Measurements from ENCODE around the gene ANKS1A.

Gene ANKS1A

DNA sequence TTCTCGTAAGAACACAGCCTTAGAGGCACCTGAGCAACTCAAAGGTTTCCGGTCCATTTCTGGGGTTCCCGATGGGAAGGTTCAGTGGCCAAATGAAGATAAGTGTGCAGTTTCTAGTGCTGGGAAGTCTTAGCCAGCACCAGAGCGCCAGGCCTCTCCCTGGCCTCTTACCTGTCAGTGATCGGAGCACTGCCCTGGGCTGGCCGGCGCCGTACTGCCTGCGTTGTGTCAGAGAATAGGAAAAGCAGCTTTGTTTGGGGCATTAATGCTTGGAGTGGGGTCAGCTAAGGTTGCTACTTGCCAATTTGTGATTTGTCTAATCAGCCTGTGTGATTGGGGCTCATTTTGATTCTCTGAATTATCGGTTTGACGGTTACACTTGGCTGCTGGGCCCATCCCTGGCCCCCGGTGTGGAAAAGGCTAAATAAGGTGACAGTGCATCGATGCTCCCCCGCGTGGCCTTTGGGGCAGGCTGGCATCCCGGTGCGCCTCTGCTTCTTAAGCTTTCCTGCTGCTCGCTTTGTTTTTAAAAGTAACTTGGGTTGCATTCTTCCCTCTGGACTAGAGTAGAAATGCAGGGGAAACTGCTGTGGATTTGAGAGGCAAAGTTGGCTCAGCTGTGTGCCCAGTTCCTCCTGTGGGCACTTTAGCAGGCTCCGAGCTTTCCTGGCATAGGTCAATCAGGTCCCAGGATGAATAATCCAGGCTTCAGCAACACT, 200.3 kb downstream of the ANKS1A start:
- H3K27me3 ChIP-seq (ENCODE audit: insufficient read depth, poor library complexity, severe bottlenecking), result no peaks in the 10 kb centered on the region
- TF ChIP-seq CTCF (IDR thresholded peaks at IDR 0.05; ENCODE audit: poor library complexity, severe bottlenecking), result no peak
- no peaks in the 10 kb centered on the region for H3K4me1 ChIP-seq (ENCODE audit: insufficient read depth, poor library complexity, severe bottlenecking)
- no peaks in the 10 kb centered on the region for H3K36me3 ChIP-seq (ENCODE audit: low read depth)
- ATAC-seq (ENCODE audit: low read depth) (no peak), DNase-seq (ENCODE audit: low spot score) (no peak)
- no peak overlapping the region for H3K27ac ChIP-seq (ENCODE audit: poor library complexity, severe bottlenecking)
- H3K4me3 ChIP-seq (ENCODE audit: severe bottlenecking), result no peak overlapping the region
- H3K9me3 ChIP-seq (ENCODE audit: severe bottlenecking), result no peaks in the 10 kb centered on the region

GRCh38 chr6:35089935-35090505, 201.0 kb downstream of the ANKS1A start:
- DNase-seq (ENCODE audit: low spot score) (no peak), ATAC-seq (ENCODE audit: low read depth) (no peak)
- Histone ChIP-seq H3K9me3 (ENCODE audit: severe bottlenecking) (no peaks in the 10 kb centered on the region), H3K4me3 (ENCODE audit: severe bottlenecking) (no peak overlapping the region), H3K27me3 (ENCODE audit: insufficient read depth, poor library complexity, severe bottlenecking) (no peaks in the 10 kb centered on the region), H3K36me3 (ENCODE audit: low read depth) (no peaks in the 10 kb centered on the region), H3K4me1 (ENCODE audit: insufficient read depth, poor library complexity, severe bottlenecking) (no peaks in the 10 kb centered on the region), H3K27ac (ENCODE audit: poor library complexity, severe bottlenecking) (no peak overlapping the region)
- no peak for TF ChIP-seq CTCF (IDR thresholded peaks at IDR 0.05; ENCODE audit: poor library complexity, severe bottlenecking)

GRCh38 chr6:35090734-35091133, 201.7 kb downstream of the ANKS1A start:
- TF ChIP-seq CTCF (IDR thresholded peaks at IDR 0.05; ENCODE audit: poor library complexity, severe bottlenecking), result no peak
- Histone ChIP-seq H3K4me1 (ENCODE audit: insufficient read depth, poor library complexity, severe bottlenecking) (no peaks in the 10 kb centered on the region), H3K9me3 (ENCODE audit: severe bottlenecking) (no peaks in the 10 kb centered on the region), H3K27me3 (ENCODE audit: insufficient read depth, poor library complexity, severe bottlenecking) (no peaks in the 10 kb centered on the region), H3K4me3 (ENCODE audit: severe bottlenecking) (no peak overlapping the region), H3K36me3 (ENCODE audit: low read depth) (no peaks in the 10 kb centered on the region), H3K27ac (ENCODE audit: poor library complexity, severe bottlenecking) (no peak overlapping the region)
- ATAC-seq (ENCODE audit: low read depth), result no peak
- no peak for DNase-seq (ENCODE audit: low spot score)

- no peak for DNase-seq (ENCODE audit: low spot score)
- Histone ChIP-seq H3K4me1 (ENCODE audit: insufficient read depth, poor library complexity, severe bottlenecking) (peaks cover 6% of the 10 kb centered on the region), H3K36me3 (ENCODE audit: low read depth) (no peaks in the 10 kb centered on the region), H3K27ac (ENCODE audit: poor library complexity, severe bottlenecking) (no peak overlapping the region), H3K27me3 (ENCODE audit: insufficient read depth, poor library complexity, severe bottlenecking) (no peaks in the 10 kb centered on the region), H3K4me3 (ENCODE audit: severe bottlenecking) (no peak overlapping the region), H3K9me3 (ENCODE audit: severe bottlenecking) (no peaks in the 10 kb centered on the region)
- no peak for ATAC-seq (ENCODE audit: low read depth)
- TF ChIP-seq CTCF (IDR thresholded peaks at IDR 0.05; ENCODE audit: poor library complexity, severe bottlenecking), result no peak
These were observed 202.5 kb downstream of the ANKS1A start for GRCh38 chr6:35091346-35092083.
